Measurements from ENCODE around the gene IL1RAPL1.
"Not testable (repeated sequence)": the region's sequence is repeated elsewhere in the genome, so short reads cannot be mapped to it uniquely, and the experiment has no call there.

IL1RAPL1 gene

DNA sequence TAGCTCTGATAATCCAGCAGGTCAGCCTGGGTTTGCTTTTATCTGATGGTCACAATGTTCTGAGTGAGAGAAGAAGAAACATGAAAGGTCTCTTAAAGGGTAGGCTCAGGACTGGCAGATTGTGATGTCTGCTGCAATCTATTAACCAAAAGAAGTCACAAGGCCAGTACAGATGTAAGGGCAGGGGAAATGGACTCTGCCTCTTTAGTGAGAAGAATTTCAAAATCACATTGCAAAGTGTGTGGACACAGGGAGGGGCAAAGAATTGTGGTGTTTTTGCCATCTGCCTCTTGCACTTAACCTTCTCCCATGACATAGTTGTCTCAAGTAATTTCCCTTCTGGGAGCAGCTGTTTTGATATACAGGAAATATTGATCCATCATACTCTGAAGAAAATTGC is 40.9 kb downstream of the IL1RAPL1 start:
- no peak for DNase-seq

DNA sequence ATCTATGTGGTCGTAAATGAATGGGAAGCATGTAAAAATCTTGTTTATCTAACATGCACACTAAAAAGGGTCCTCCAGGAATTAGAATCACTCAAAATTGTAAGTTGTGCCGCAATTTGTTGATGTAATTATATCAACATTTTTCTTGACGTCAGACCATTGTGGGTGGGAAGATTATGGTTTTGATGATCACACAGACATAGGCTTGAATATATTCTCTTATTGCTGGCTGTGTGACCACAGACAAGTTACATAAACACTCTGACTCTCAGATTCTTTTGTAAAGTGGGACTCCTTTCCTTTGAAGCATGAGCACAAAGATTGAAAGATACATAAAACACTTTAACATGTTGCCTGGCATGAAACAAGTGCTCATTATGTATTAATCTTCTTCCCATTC is 51.5 kb downstream of the IL1RAPL1 start:
- no peak for DNase-seq

DNA sequence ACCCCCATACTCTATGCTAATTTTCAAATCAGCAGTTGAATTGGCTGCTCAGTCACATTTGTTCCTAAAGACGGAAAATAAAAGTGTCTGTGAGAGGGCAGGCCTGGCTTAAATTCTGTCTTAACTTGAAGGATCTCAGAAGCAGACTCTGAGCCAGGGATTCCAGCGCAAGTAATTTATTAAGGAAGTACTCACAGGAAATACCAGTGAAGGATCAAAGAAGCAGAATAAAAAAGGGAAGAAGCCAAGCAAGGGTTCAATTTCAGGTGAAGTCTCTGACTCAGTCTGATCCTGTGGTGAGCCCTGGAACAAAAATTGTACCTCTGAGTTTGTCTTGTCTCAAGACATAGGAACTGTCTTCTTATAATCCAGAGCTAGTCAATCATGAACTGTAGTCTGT is 52.2 kb downstream of the IL1RAPL1 start:
- DNase-seq: no peak

DNA sequence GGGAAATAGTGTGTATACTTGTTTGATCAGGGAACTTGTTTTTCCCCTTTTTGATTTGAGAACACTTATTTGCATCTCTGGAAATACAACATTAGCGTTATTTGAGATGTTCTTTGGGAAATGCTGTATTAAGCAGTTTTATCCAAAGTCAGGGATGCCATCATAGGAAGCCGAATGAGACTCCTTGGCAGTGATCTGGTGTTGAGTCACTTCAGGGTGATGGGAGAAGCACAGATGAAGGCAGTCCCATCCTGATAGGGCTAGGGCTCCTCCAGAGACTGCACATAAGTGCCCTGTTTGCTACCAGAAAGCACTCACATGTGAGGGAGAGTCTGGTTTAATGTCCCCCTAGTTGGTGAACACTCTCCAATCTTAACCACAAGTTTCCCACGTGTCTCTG is 62.3 kb downstream of the IL1RAPL1 start:
- no peak for DNase-seq

DNA sequence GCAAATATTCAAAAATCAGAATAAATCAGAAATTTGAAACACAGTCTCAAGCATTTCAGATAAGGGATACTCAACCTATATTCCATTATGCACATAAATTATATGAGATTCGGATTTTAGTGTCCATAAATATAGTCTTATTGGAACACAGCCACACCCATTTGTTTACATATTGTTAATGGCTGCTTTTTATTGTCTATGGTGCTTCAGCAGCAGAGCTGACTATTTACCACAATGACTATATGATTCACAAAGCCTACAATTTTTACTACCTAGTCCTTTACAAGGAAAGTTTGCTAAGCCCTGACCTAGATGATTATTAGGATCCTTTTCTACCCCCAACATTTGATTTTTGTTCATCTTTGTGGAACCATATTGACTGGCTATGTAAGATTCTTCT is 63.9 kb downstream of the IL1RAPL1 start:
- DNase-seq: no peak

DNA sequence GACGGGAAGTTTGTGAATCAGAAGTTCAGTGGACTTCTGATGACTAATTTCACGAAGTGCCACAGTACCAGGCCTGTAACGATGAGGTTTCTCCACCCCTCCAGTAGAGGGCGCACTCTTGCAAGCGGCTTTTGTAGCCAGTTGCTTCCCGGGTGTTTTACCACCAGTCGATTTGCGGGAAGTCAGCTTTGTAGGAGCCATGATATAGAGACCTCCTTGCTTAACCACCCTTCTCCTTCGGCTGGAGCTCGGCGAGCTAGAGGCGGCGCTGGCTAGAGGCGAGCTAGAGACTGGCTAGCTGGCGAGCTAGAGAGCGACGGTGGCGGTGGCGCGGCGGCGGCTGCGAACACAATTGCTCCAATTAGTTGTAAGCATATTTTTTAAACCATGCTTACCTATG is 72.0 kb downstream of the IL1RAPL1 start:
- no peak for DNase-seq

DNA sequence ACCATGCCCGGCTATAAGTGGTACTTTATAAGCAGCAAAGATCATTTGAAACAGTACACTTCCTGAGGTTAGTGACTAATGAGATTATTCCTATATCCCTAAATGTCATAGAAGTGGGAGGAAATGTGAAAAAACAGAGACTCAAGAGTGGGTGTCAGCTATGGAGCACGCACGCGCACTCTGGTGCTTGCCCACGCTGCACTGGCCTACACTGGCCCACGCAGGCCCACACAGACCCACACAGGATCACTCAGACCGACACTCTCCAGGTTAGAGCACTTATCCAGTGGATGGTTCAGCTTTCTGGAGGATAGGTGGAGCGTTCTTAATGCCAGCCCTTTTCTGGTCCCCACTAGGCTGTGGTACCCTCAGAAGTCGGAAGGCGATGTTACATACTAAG is 78.5 kb downstream of the IL1RAPL1 start:
- no peak for DNase-seq

DNA sequence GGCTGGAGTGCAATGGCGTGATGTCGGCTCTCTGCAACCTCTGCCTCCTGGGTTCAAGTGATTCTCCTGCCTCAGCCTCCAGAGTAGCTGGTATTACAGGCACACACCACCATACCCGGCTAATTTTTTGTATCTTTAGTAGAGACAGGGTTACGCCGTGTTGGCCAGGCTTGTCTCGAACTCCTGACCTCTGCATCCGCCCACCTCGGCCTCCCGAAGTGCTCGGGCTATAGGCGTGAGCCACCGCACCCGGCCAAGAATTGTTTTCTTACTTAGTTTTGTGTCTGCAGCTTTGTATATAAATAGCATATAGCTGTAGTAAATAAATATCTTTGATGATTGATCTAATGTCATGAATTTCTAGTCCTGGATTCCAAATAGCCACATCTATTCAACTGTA is 81.1 kb downstream of the IL1RAPL1 start:
- no peak for DNase-seq

DNA sequence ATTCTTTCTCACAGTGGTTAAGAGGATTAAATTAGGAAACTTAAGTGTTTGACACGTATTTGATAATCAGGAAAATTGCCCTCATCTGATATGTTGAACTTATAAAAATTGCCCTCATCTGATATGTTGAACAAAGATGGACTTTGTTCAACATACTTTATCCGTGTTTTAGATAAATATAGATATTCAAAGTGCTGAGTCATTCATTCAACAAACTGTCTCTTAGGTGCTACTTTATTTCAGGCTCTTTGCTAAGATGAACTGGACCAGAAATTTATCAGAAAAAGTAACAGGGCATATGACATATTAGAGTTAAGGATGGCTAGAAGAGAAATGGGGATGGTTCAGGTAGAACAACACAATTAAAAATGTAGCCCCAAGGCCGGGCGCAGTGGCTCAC is 81.7 kb downstream of the IL1RAPL1 start:
- DNase-seq: no peak

DNA sequence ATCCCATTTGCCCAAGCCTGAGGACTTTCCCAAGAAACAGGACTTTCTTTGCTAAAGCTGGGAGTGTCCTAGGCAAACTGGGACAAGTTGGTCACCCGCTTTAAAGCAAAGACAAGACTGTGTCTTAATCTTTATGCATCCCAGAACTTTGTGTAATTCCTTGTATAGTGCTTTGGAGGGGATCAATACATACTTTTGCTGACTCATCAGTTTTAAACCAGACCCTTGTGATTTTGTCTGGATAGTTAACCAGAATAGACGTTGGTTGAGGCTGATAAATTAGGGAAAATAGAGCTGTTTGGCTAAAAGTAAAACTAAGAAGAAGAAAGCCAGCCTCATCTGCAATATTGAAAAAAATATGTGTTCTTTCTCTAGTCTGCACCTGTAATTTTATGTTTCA is 82.8 kb downstream of the IL1RAPL1 start:
- DNase-seq: no peak

DNA sequence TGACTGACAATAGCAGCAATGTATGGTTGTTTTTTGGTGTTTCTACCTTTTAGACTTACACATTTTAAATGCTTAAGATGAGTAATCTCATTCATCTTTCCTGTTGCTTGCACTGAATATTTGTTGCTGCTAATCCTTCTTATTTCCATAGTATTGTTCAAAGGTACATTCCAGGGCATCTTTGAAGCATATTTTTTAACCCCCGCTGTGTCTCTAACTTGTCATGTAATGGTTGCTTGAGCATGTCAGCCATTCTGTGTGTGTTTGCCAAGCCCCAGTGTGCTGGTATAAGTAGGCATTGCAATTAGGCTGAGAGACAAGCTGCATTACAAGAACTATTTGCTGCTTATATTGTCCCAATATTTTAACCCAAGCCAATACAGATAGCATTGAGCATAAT is 87.9 kb downstream of the IL1RAPL1 start:
- DNase-seq: no peak

DNA sequence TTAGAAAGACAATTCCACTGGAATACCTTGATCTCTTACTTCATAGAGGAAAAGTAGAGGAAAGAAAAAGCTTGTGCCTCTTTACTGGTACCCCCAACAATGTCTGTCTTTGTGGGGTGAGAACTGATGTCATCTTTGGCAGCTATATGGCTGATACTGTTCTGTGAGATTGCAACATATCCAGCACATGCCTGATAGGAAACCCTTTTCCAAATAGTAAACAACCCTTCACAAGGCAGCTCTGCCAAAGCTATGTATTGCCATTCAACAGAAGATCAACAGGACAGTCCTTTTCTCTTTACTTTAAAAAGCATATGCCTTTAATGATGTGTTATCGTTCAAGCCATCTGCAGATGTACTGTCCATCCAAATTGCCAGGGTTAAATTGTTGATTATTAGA is 105.9 kb downstream of the IL1RAPL1 start:
- no peak for DNase-seq

DNA sequence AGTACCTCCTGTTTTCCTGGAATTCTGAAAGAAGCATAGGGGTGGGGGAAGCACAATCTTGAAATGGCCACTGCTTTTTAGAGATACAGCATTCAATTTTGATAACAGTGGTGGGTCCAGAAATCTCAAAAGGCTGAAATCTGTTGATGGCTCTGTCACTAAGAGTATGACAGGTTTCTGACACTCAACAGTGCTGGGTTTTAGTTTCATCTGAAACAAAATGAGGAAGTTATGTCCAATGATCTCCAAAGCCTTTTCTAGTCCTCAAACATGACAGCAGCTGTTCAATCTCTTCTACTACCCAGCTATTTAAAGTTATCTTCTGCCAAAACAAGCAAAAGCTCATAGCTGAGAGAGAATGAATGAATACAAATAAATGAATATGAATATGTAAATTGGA is 110.5 kb downstream of the IL1RAPL1 start:
- DNase-seq: no peak

DNA sequence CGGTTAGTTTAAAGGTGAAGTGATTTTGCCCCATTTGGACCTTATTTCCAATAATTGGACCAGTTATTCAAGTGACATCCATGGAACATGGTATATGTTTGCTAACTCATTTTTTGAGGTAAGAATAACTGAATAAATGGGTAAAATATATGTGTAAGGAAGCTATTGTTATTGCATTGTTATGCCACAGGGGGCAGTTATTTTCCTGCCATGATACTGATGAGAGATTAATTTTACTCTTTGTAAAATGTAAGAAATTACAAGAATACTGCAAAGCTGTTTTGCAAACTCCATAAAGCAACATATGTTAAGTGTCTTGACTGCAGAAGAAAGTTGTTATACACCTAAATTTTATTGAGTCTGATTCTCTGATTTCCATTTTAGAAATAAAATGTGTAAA is 114.0 kb downstream of the IL1RAPL1 start:
- DNase-seq: no peak

DNA sequence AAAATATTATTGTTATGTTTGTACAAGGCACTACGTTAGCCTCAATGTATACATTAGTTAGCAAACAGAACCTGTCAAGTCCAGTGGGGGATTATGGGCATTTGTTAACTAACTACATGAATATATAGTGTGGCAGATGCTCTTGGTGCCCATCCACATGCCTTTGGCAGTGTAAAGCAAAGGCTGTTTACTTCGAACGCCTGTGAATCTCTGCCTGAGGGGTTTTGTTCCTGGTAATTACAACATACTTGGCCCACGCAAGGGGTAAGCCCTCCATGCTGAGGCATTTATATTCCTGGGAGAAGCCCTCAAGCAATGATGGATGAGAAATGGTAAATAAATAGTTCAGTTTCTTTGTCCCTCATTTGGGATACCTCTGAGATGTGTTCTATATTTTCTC is 119.7 kb downstream of the IL1RAPL1 start:
- DNase-seq: no peak

DNA sequence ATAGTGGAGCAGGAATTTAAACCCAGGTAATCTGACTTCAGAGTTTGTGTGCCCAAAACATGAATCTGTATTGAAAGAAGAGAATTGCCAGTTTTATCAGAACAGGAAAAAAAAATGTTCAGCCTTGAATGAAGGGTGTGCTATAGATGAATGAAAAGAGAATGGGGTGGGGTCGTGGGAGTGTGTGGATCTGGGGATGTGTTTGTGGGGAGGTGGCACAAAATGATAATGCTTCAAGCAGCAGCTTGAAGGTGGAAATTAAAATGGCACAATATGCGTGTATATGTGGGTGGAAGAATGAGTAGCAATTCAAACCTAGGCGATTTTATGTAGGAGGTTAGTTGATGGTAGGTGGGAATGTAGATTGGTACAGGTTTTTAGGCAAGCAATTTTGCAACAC is 122.2 kb downstream of the IL1RAPL1 start:
- no peak for DNase-seq

DNA sequence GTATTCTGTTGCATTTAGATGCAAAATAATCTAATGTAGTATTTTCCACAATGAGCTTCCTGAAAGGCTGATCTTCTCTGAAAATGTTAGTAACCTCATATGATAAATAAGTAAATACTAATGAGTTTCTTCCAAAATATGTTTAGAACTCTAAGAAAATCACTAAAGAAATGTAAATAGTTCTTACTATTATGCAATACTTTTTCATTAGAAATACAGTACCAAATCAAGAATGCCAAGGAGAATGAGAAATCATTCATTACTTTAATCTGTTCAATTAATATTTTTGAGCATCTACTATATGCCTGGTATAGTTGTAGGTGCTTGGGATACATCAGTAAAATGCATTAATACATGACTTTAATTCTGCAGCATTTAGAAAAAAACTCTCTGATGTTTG is 130.6 kb downstream of the IL1RAPL1 start:
- no peak for DNase-seq

DNA sequence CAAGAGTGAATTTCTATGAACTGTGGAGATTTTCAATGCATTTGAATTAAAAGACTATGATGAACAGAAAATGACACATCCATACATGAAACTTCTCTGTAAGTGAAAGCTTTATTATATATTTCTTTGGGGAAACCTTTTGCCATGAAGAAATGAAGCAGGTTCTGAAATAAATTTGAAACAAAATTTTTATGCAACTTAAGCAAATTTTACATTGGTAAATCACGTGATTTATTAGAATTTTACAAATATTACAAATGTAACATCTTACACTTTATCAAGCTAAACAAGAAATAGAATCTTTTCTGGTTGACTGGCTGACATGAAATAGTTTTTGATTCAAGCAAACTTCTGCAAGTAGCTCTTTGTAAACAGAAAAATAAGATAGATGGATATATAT is 131.2 kb downstream of the IL1RAPL1 start:
- no peak for DNase-seq

DNA sequence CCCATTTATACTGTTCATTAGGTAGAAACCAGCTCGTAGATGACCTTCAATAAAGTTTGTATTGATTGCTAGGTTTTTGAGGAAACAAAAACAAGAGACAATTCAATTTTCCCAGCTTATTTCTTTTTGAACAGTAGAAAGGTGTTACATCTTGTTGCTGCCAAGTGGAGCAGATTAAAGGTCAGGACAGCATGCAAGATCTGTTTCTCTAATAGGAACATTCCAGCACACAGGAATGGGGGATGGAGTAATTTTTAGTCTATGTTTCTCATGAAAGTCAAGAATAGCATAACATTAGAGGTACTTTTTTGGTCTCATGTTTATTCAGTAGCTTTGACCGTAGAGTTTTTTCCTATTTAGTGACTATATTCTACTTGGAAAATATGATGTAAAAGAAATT is 132.4 kb downstream of the IL1RAPL1 start:
- no peak for DNase-seq

DNA sequence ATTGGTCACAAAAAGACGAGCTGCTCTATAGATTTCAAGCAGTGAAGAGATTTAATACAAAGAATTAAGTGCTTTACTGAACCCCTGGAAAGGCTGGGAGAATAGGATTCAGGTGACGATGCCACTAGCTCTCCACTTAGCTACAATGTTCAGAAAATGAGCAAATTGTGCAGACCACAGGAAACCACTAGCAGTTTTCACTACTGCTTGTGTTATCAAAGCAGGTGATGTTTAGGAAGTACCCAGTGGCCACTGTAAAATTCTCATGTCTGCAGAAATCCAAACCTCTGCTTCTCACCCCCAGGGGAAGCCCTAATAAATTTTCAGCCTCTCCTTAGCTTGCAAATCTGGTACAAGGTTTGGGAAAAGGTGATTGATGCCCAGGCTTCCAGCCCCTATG is 165.1 kb downstream of the IL1RAPL1 start:
- no peak for DNase-seq

DNA sequence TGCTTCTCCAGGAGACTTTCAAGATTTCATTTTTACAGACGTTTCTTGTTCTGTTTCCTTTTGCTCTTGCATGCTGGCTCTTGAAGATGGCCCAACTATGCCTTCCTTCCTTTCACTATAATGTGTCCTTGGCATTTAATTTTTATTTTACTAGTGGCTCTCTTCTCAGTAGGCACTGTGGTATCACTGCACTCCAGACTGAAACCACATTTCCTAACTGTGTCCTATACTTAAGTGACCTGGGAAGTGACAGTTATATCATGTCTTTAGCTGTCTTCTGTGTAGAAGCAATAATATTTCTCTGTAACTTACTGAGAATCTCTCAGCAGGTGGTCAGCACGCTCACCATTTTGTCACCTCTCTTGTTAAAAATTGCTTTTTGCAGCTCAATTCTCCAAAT is 168.9 kb downstream of the IL1RAPL1 start:
- no peak for DNase-seq

DNA sequence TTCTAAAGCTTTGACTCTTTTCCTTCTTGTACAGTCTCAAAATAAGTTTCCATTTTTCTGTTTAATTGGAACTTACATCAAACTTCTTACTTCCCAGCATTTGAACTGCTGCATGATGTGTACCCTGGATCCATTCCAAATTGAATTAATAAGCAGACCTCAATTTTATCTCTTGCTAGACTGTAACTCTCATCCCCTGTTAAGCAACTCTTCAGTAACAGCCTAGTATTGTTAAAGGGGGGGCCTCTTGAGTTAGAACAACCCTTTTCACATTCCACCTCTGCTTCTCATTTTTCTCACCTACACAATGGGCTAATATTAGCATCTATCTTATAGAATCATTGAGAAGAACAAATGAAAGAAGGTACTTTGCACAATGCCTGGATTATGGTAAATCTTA is 169.4 kb downstream of the IL1RAPL1 start:
- no peak for DNase-seq

DNA sequence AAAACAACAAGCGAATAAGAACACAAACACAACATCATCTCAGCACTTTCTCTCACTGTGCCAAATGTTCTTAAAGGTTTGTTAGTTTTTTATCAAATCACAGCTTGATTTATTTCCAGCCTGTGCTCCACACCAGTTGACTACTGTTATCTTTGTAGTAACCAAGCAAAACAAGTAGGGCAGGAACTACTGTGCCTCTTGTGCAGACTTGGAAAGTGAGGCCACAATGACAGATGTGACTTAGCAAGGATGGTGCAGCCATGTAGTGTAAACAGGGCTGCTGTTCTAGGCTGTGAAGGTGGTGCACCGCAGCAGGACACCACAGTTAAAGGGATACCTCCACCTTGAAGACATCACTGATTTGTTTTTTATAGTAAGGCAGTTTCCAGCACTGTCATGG is 170.0 kb downstream of the IL1RAPL1 start:
- DNase-seq: no peak

DNA sequence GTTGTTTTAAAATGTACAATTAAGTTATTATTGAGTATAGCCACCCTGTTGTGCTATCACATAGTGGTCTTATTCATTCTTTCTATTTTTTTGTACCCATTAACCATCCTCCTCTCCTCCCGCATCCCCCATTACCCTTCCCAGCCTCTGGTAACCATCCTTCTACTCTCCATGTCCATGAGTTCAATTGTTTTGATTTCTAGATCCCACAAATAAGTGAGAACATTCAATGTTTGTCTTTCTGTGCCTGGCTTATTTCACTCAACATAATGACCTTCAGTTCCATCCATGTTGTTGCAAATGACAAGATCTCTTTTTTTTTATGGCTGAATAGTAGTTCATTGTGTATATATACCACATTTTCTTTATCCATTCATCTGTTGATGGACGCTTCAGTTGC is 179.3 kb downstream of the IL1RAPL1 start:
- DNase-seq: not testable (repeated sequence)

DNA sequence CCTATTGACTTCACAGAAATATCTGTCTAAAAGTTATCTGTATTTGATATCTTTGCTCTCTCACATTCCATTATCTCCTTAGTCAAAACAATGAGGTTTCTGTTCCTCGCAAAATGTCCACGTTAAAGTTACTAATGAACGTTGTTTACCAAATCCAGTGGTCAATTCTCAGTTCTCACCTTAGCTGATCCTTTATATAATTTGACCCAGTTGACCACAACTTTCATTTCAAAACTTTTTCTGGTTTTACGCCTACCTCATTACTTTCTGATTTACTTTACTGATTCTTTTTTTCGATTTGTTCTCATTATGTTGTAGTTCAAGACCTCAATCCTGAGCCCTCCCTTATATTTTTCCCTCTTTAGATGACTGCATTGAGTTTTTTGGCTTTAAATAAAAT is 186.6 kb downstream of the IL1RAPL1 start:
- DNase-seq: no peak

DNA sequence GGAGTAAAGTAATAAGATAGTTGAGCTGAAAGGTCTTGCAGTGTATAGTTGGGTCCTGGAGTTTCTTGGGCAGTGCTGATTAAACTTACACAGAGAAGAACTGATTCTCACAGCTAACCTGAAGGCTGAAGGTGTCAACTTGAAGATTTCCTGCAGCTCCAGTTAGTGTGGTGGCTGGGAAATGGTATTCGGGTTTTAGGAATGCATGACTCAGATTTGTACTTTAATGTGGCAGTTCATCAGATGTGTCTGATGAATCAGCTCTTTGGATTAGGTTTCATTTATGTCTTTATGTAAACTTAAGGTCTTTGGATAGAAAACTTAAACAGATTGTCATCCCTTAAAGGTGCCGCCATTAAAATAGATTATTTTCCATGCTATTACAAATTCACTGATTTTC is 200.0 kb downstream of the IL1RAPL1 start:
- no peak for DNase-seq
